ENCODE results near the gene TBR1. TPM values are rescaled to one million over a fixed set of nuclear protein-coding genes. Genes with fewer than 3 reads are reported as not detected.

TBR1 gene
- total RNA-seq, 2 experiments from 2014 or later: 0.04 TPM; not detected in 1

GRCh38 chr2:161388146-161388779, 27.8 kb upstream of the TBR1 start:
- ChIA-PET CTCF (interaction anchor here (0.5 to 1.1 kb wide), 2 partner anchors 9 to 315 kb away, joined by 3 to 4 read pairs; no protein-coding TSS in a partner anchor), POLR2A (no interaction called here)
- H3K36me3 Mint-ChIP-seq (ENCODE audit: low read depth): peaks cover 31% of the 10 kb centered on the region
- no peaks in the 10 kb centered on the region for H3K9me3 Mint-ChIP-seq (ENCODE audit: low read depth)
- peaks cover 12% of the 10 kb centered on the region for H3K4me1 Mint-ChIP-seq
- H3K27me3 Mint-ChIP-seq: no peaks in the 10 kb centered on the region
- no peak overlapping the region for H3K4me3 Mint-ChIP-seq
- no peak for DNase-seq
- intact Hi-C loops (cut with DNase I, micrococcal nuclease): no loop called here
- ATAC-seq: no peak
- H3K27ac Mint-ChIP-seq: no peak overlapping the region

DNA sequence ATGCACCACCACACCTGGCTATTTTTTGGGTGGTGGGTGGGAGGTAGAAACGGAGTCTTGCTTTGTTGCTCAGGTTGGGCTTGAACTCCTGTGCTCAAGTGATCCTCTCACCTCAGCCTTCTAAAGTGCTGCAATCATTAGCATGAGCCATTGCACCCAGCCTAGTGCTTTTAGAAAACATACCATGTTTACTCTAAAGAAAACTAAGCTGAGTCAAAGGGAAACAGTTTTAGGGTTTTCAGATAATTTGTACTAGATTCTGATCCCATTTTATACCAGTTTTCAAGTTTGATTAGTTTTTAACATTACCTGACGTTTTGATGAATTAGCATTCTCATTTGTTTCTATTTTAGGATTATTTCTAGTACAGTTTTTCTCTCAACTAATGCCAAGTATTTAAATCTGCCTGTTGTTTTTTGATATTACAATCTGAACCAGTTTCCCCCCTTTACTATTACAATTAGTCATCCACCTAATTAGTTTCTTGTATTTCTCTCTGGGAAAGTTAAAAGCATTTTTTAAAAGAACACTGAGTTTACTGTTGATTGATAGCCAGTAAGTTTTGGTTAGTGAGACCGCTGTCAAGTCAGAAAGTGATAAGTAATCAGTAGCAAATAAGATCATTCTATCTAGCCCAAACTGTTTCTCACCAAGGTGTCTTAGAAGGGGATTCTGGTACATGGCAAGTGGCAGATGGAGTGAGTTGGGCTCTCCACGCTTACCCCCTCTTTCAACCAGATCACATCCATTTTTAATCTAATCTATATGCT, 24.2 kb upstream of the TBR1 start:
- Mint-ChIP-seq H3K4me3 (no peak overlapping the region), H3K36me3 (ENCODE audit: low read depth) (peaks cover 41% of the 10 kb centered on the region), H3K27ac (no peak overlapping the region), H3K9me3 (ENCODE audit: low read depth) (no peaks in the 10 kb centered on the region), H3K4me1 (peaks cover 3% of the 10 kb centered on the region), H3K27me3 (no peaks in the 10 kb centered on the region)
- CTCF ChIA-PET: no interaction called here
- ATAC-seq (no peak), DNase-seq (no peak)
- POLR2A ChIA-PET: no interaction called here
- intact Hi-C loops (cut with DNase I, micrococcal nuclease): no loop called here

DNA sequence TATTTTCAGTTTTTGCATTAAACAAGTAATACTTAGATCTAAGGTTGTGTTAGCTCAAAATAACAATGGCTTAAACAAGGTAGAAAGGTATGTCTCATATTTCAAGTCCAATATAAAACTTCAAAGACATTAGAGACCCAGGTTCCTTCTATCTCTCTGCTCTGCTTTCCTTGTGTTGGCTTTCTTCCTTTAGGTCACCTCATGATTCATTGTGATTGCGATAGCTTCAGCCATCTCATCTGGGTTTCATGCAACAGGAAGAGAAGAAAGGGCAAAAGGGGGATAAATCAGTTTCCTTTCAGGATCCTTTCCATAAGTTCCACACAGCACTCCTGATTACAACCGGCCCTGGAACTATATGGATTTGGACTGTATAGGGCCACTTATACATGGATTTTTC, 16.0 kb upstream of the TBR1 start:
- intact Hi-C loops (cut with DNase I, micrococcal nuclease): no loop called here
- POLR2A ChIA-PET: interaction anchor here (0.7 kb wide), 1 partner anchor 1086 kb away, joined by 6 read pairs; no protein-coding TSS in a partner anchor
- H3K4me1 Mint-ChIP-seq: no peaks in the 10 kb centered on the region
- no peaks in the 10 kb centered on the region for H3K27me3 Mint-ChIP-seq
- ATAC-seq: no peak
- CTCF ChIA-PET: no interaction called here
- no peak overlapping the region for H3K27ac Mint-ChIP-seq
- peaks cover 44% of the 10 kb centered on the region for H3K36me3 Mint-ChIP-seq (ENCODE audit: low read depth)
- no peak overlapping the region for H3K4me3 Mint-ChIP-seq
- DNase-seq: no peak
- H3K9me3 Mint-ChIP-seq (ENCODE audit: low read depth): no peaks in the 10 kb centered on the region

- CTCF ChIA-PET: no interaction called here
- Mint-ChIP-seq H3K27me3 (no peaks in the 10 kb centered on the region), H3K36me3 (ENCODE audit: low read depth) (peaks cover 27% of the 10 kb centered on the region), H3K4me3 (no peak overlapping the region), H3K4me1 (no peaks in the 10 kb centered on the region), H3K9me3 (ENCODE audit: low read depth) (no peaks in the 10 kb centered on the region), H3K27ac (no peak overlapping the region)
- ATAC-seq: no peak
- no peak for DNase-seq
- POLR2A ChIA-PET: no interaction called here
- intact Hi-C loops (cut with DNase I, micrococcal nuclease): no loop called here
Observed at GRCh38 chr2:161402297-161402696, 13.8 kb upstream of the TBR1 start.

DNA sequence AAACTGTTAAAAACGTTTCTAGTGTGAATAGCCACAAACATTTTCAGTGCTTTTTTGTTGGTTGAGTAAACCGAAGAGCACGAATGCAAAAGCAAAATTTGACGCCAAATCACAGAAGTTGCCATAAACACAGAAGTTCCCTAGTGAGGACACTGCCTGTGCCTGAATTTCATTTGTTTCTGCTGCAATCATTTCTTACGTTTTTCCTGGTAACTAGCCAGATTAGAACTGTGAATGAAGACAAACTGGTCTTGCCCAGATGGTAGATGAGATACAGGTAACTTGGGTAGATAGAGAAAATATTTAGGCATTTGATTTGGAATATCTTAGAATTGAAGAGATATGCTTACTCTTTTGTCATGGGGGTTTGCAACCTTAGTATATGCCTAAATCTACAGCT, 9.8 kb upstream of the TBR1 start:
- intact Hi-C loops (cut with DNase I, micrococcal nuclease): no loop called here
- ChIA-PET CTCF (interaction anchor here (1.1 kb wide), 1 partner anchor 12 kb away, joined by 3 read pairs; no protein-coding TSS in a partner anchor), POLR2A (no interaction called here)
- H3K9me3 Mint-ChIP-seq (ENCODE audit: low read depth): no peaks in the 10 kb centered on the region
- no peak overlapping the region for H3K27ac Mint-ChIP-seq
- DNase-seq (no peak), ATAC-seq (no peak)
- H3K4me3 Mint-ChIP-seq: no peak overlapping the region
- H3K36me3 Mint-ChIP-seq (ENCODE audit: low read depth): peaks cover 15% of the 10 kb centered on the region
- H3K4me1 Mint-ChIP-seq: no peaks in the 10 kb centered on the region
- H3K27me3 Mint-ChIP-seq: no peaks in the 10 kb centered on the region

- no peaks in the 10 kb centered on the region for H3K4me1 Mint-ChIP-seq
Observed at GRCh38 chr2:161407597-161407996, 8.5 kb upstream of the TBR1 start.

GRCh38 chr2:161409308-161409907, 6.7 kb upstream of the TBR1 start:
- POLR2A ChIA-PET: no interaction called here
- intact Hi-C loops (cut with DNase I, micrococcal nuclease): no loop called here
- no peak overlapping the region for H3K4me3 Mint-ChIP-seq
- H3K36me3 Mint-ChIP-seq (ENCODE audit: low read depth): peaks cover 10% of the 10 kb centered on the region
- no peaks in the 10 kb centered on the region for H3K9me3 Mint-ChIP-seq (ENCODE audit: low read depth)
- H3K27me3 Mint-ChIP-seq: peaks cover 7% of the 10 kb centered on the region
- peaks cover 3% of the 10 kb centered on the region for H3K4me1 Mint-ChIP-seq
- ATAC-seq (no peak), DNase-seq (no peak)
- H3K27ac Mint-ChIP-seq: no peak overlapping the region
- CTCF ChIA-PET: no interaction called here

More at GRCh38 chr2:161407597-161407996, 8.5 kb upstream of the TBR1 start:
- no peaks in the 10 kb centered on the region for H3K9me3 Mint-ChIP-seq (ENCODE audit: low read depth)
- ATAC-seq (no peak), DNase-seq (no peak)
- intact Hi-C loops (cut with DNase I, micrococcal nuclease): no loop called here
- POLR2A ChIA-PET: no interaction called here
- no peak overlapping the region for H3K4me3 Mint-ChIP-seq
- peaks cover 9% of the 10 kb centered on the region for H3K36me3 Mint-ChIP-seq (ENCODE audit: low read depth)
- CTCF ChIA-PET: interaction anchor here (0.7 kb wide), 1 partner anchor 968 kb away, joined by 4 read pairs; no protein-coding TSS in a partner anchor
- no peak overlapping the region for H3K27ac Mint-ChIP-seq
- no peaks in the 10 kb centered on the region for H3K27me3 Mint-ChIP-seq

- ChIA-PET CTCF (interaction anchor here (0.8 kb wide), 1 partner anchor 10 kb away, joined by 3 read pairs; no protein-coding TSS in a partner anchor), POLR2A (no interaction called here)
- Mint-ChIP-seq H3K4me3 (no peak overlapping the region), H3K9me3 (ENCODE audit: low read depth) (no peaks in the 10 kb centered on the region), H3K27me3 (peaks cover 31% of the 10 kb centered on the region), H3K27ac (no peak overlapping the region), H3K36me3 (ENCODE audit: low read depth) (peaks cover 10% of the 10 kb centered on the region), H3K4me1 (peaks cover 26% of the 10 kb centered on the region)
- DNase-seq (no peak), ATAC-seq (no peak)
- intact Hi-C loops (cut with DNase I, micrococcal nuclease): no loop called here
Observed at GRCh38 chr2:161412346-161412745, 3.8 kb upstream of the TBR1 start.

DNA sequence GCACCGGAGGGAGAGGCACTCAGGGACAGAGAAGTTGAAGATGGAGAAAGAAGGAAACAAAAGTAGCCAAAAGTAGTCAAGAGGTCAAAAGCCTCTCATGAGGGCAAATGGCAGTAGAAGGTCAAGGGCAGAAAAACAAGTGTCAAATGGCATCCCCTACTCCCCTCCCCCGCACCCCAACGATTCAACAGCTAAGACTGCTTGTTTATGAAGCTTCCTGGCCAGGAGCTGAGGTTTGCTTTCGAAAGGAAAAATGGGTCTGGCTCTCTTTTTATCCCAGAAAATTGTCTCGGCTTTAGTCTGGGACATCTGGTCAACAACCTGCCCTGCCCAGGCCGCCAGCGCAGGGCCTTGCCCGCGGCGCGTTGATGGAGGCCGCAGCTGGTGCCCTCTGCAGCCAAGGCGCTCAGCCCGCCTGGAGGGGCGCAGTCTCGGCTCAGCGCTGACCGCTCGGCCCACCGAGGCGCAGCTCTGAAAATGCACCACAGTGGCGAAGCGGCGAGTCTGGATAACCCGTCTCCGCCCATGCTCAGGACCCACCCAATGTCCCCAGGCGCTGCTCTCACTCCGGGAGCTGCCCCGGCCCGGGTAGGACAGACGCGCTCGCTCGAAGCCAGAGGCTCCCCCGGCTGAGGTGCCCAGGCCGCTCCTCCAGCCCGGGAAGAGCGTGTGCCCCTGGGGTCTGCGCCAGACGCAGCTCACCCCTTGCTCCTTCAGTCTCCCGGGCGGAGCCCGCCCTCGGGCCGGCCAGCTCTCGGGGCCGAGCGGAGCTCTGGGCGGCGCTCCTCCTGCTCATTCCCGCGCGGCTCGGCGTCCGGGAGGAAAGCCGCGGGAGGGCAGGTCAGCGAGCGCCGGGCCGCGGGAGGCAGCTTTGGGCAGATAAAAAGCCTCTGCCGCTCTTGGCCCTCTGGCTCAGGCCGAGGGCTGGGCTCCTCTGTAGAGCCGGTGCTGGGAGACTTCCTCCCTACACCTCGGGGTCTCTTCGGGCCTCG, 1.8 kb upstream of the TBR1 start:
- ATAC-seq (peak; percentile 45), DNase-seq (peak; percentile 25)
- Mint-ChIP-seq H3K4me3 (peak overlapping the region; percentile 52), H3K36me3 (ENCODE audit: low read depth) (peaks cover 9% of the 10 kb centered on the region), H3K27me3 (peaks cover 48% of the 10 kb centered on the region), H3K27ac (no peak overlapping the region), H3K9me3 (ENCODE audit: low read depth) (no peaks in the 10 kb centered on the region), H3K4me1 (peaks cover 42% of the 10 kb centered on the region)
- CTCF ChIA-PET: interaction anchor here (1.1 to 1.2 kb wide), 2 partner anchors 16 to 167 kb away, joined by 3 read pairs; no protein-coding TSS in a partner anchor
- intact Hi-C loops (cut with DNase I, micrococcal nuclease): loop anchor here in 1 of 2 experiments (5.0 kb wide), 1 partner anchor 107 kb away; the partner anchor contains the start of gene PSMD14
- POLR2A ChIA-PET: no interaction called here

- ATAC-seq (peak; percentile 36), DNase-seq (peak; percentile 32)
- Mint-ChIP-seq H3K27ac (no peak overlapping the region), H3K4me3 (peak overlapping the region; percentile 52), H3K9me3 (ENCODE audit: low read depth) (no peaks in the 10 kb centered on the region), H3K27me3 (peaks cover 56% of the 10 kb centered on the region), H3K4me1 (peaks cover 43% of the 10 kb centered on the region), H3K36me3 (ENCODE audit: low read depth) (peaks cover 7% of the 10 kb centered on the region)
- intact Hi-C loops (cut with DNase I, micrococcal nuclease): loop anchor here in 1 of 2 experiments (5.0 kb wide), 1 partner anchor 108 kb away; the partner anchor contains the start of gene PSMD14
- CTCF ChIA-PET: interaction anchor here (1.1 to 2.2 kb wide), 3 partner anchors 10 to 166 kb away, joined by 3 to 8 read pairs (median 3); no protein-coding TSS in a partner anchor
- POLR2A ChIA-PET: interaction anchor here (0.6 kb wide), 1 partner anchor 1571 kb away, joined by 7 read pairs; no protein-coding TSS in a partner anchor
Observed at GRCh38 chr2:161415034-161415986, 787 bp upstream of the TBR1 start.
